ENCODE results near the gene STIM2.

GRCh38 chr4:26953366-26953765 is 92.7 kb downstream of the STIM2 start:
- TF ChIP-seq, protein P1, sequence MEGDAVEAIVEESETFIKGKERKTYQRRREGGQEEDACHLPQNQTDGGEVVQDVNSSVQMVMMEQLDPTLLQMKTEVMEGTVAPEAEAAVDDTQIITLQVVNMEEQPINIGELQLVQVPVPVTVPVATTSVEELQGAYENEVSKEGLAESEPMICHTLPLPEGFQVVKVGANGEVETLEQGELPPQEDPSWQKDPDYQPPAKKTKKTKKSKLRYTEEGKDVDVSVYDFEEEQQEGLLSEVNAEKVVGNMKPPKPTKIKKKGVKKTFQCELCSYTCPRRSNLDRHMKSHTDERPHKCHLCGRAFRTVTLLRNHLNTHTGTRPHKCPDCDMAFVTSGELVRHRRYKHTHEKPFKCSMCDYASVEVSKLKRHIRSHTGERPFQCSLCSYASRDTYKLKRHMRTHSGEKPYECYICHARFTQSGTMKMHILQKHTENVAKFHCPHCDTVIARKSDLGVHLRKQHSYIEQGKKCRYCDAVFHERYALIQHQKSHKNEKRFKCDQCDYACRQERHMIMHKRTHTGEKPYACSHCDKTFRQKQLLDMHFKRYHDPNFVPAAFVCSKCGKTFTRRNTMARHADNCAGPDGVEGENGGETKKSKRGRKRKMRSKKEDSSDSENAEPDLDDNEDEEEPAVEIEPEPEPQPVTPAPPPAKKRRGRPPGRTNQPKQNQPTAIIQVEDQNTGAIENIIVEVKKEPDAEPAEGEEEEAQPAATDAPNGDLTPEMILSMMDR (IDR thresholded peaks at IDR 0.05) = no peak
- TF ChIP-seq POLR2AphosphoS5 (IDR thresholded peaks at IDR 0.05) = no peak
- no peak for TF ChIP-seq EP300 (IDR thresholded peaks at IDR 0.05)

Measured in esophagus muscularis mucosa (tissue), 4 donors.